Middle frontal gyrus (tissue), 1 donor: ENCODE data around the gene WBP11.

Source experiments
- DNase-seq: peaks from one replicate; pipeline ENCODE4 v3.0.0-alpha.2; 2015; ENCODE audit warnings: low spot score; ENCODE audit errors: extremely low spot score

Gene WBP11

GRCh38 chr12:14803011-14803829, at the start of gene WBP11, which contains the start of gene C12orf60:
WBP11 (minus strand) TSS chr12:14803478; CDS start chr12:14801383, 2,095 bp downstream.
C12orf60 (plus strand) TSS chr12:14803670; CDS start chr12:14822936, 19,266 bp downstream.
- peak; percentile 98 for DNase-seq

DNA sequence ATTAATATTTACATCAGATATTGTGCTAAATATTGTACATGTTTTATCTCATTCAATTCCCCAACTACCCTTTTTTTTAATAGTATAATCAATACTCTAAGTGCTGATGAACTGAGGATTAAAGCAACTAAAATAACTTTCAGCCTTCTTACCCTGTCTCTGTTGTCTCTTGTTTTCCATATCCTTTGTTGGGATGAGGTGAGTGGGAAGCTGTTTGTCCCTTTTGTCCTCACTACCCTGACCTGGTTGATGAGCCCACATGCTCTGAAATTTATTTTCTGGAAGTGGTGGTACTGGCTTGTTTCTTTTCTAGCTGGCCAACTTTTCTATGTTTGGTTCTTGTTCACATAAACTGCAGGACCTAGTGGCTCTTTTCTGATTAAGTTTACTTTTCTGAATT, 49.6 kb upstream of the WBP11 start:
- no peak for DNase-seq

DNA sequence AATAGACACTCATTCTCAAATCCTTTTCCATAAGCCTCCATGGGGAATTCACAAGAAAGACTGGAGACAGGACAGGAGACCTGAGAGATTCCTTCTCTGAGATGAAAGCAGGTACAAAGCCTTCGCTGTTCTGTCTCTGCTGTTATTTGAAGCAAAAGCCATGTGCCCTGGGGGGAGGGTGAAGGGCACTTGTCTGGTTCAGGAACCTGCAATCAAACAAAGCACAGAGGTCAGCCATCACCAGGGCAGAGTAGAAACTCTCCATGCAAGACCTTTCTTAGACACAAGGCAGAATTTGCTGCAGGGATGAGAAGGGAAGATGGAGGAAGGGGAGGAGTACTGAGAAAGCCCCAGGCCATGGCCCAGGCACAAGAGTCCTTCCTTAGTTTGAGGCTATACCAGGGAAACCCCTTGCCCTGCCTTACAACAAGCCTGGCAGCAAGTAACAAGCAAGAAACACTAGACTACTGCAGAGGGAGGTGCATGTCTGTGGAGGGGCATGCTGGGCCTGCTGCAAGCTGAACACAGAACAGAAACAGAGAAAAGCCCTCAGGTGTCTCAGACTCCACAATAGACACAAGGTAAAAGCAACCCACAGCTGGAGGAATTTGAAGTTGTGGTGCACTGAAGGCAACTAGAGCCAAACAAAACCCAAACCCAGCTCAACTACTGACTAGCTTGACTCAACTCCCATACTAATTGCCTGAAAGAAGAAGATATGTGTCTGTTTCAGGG, 47.8 kb upstream of the WBP11 start:
- no peak for DNase-seq

GRCh38 chr12:14849661-14850060, 46.4 kb upstream of the WBP11 start:
- no peak for DNase-seq

- no peak for DNase-seq
Observed at GRCh38 chr12:14846876-14847580, 43.8 kb upstream of the WBP11 start.

- DNase-seq = no peak
Observed at GRCh38 chr12:14846042-14846587, 42.8 kb upstream of the WBP11 start.

DNA sequence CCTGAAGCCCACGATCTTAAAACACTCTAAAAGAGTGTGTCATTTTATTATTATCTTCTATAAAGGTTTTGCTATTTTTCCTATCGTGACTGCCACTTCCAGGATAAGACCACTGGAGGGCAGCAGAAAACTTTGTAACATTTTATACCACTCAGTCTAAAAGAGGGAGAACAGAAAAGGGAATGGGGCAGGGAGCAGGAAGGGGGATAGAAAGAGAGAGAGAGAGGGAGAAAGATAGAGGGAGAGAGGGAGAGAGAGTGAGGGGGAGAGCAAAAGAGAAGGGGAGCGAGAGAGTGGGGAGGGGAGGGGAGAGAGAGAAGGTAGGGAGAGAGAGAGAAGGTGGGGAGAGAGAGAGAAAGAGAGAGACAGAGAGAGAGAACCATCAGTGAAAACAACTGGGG, 42.1 kb upstream of the WBP11 start:
- peak; percentile 39 for DNase-seq

DNA sequence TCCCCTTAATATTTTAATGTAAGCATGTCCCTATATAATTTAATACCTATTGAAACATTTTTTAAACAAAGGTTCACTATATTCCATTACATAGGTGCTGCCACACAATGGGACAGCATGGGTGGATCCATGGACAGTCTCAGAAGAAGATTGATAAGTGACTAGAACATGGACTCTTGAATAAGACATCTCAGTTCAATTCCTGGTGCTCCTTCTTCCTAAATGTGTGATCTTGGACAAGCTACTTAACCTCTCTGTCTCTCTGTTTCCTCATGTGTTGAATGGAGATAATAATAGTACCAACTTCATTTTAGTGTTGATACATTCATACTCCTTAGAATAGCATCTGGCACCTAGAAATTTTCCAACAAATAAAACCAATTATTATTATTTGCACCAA, 41.1 kb upstream of the WBP11 start:
- no peak for DNase-seq

GRCh38 chr12:14843425-14843887, 40.2 kb upstream of the WBP11 start, which contains the start of gene ART4:
ART4 (minus strand) TSS chr12:14843526; CDS start chr12:14843113, 413 bp downstream.
- DNase-seq = no peak

DNA sequence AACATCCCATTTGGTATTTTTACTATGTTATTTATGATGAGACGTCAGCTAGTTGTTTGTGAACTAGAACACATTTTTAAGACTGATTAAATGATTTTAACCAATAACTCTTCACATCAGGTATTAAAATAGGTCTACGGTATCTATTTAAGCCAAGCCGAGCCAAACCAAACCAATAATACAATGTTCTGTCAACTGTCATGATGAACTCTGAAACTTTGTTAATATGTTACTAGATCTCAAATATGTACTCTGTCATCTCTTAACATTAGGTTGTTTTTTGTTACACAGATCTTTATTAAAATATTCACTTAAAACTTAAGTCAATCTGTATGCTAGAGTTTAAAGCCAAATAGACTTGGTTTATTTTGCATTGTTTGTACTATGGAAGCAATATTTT, 39.0 kb upstream of the WBP11 start:
- no peak for DNase-seq

DNA sequence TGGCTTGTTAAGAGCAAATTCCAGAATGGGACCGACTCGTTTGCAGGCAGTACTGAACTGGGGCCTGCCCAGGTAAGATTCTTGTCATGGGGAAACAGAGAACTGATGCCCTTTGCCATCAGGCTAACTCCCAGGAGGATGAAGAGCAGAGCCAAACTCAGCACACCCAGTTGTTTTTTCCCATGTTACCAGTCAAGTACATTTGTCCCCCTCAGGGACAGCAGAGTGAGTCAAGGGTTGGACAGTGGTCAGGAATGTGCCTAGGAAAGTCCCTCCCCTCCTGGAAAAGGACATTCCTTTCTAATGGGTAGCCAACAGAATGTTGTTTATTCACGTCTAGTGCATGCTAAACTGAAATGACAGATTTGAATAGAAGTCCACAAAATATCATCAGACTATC, 38.5 kb upstream of the WBP11 start:
- DNase-seq = no peak

GRCh38 chr12:14840616-14841015, 37.3 kb upstream of the WBP11 start:
- DNase-seq = no peak

- DNase-seq = no peak
Observed at GRCh38 chr12:14839262-14839661, 36.0 kb upstream of the WBP11 start.

DNA sequence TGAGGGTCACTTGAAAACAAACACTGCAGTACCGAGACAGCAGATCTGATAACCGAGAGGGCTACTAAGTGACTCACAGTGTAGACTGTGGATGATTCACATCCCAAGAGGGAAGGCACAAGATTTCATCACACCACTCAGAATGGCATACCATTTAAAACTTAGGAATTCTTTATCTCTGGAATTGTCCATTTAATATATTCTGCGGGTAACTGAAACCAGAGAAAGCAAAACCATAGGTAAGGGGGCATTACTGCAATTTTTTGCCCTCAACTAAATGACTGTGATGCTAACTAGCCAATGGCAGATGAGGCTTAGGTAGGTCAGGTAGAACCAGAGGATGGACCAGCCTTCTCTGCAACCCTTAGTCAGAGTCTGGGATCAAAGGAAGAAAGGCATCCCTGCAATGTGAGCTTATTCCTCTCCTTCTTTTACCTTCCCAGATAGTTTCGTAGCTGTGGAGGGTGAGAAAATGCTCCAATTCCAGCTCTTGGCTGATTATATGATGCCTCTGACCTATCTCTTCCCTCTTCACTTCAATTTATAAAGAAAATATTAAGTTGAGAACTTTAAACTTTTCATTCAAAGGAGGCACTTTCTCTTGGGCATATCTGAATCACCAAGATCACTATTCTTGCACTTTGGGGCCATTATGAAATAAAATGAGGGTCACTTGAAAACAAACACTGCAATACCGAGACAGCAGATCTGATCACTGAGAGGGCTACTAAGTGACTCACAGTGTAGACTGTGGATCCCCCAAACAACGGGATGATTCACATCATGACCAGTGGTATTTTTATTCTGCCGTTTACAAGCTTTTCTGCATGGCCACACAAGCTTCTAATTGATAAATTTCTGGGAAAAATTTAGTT, 33.3 kb upstream of the WBP11 start:
- no peak for DNase-seq

GRCh38 chr12:14834509-14834908, 31.2 kb upstream of the WBP11 start:
- no peak for DNase-seq

GRCh38 chr12:14833952-14834351, 30.7 kb upstream of the WBP11 start:
- DNase-seq = no peak

- DNase-seq = no peak
Observed at GRCh38 chr12:14833336-14833735, 30.1 kb upstream of the WBP11 start.

DNA sequence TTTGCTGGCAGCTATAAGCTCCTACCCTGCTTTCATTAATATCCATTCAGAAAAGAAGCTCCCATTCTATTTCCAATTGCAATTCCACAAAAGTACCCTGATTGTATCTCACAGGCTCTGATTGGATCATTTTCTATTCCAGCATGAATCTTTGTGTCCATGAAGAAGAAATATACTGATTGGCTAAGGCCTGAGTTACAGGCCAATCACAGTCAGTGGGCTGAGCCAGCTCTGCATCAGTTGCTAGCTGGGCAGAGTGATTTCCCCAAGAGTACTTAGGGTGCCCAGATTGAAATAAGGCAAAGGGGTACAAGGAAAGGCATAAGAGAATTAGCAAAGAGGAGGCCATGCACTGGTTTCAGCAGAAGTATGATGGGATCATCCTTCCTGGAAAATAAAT, 25.6 kb upstream of the WBP11 start:
- DNase-seq = no peak

DNA sequence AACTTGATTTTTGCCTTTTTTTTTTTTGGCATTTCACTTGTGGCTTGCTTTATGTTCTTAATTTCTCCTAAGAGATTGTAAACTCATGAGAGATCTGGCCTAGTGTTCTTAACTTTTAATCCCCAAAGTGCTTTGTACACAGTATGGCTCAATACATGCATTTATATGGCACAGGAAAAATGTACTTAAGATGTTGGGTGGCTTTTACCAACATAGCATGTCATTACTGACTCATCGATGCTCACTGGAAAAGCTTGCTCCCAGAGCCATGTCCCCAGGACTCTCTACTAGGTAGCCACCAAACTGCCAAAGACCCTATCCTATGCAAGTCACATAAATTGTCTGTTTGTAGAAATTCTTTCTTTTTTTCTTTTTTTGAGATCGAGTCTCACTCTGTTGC, 23.8 kb upstream of the WBP11 start:
- DNase-seq = no peak

DNA sequence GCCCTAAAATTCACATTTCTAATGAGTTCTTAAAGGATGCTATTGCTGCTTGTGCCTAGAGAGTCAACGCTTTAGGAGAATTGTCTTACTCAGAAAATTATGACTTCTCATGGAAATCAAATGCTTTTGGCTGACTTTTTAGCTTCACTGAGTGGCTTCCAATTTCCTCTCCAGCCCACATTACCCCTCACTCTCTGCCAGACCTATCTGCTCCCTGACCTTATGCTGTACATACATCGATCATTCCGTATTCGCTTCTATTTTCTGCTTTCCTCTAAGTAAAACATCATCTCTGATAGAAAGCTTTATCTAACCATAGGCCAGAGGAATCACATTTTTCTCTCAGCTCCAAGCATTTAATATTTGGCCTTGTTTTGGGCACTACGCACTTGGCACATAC, 23.2 kb upstream of the WBP11 start:
- no peak for DNase-seq
